NT2/D1 (cell line): Measurements from ENCODE around the gene METAP2.

Experiments
- YY1 ChIP-seq: IDR thresholded peaks from 2 replicates; pipeline ENCODE4 v1.6.1; 2011; ENCODE audit not compliant: insufficient read length, insufficient read depth
- ZNF274 ChIP-seq: IDR thresholded peaks from 2 replicates; pipeline ENCODE4 v1.6.1; 2011; ENCODE audit warnings: mild to moderate bottlenecking, low read depth, low read length

GRCh38 chr12:95439461-95440230 is 34.3 kb upstream of the METAP2 start:
- no peak for TF ChIP-seq YY1
- no peak for TF ChIP-seq ZNF274
